HCT116 (cell line): ENCODE data around the gene TBC1D4.

ENCODE experiments used
- CTCF ChIP-seq, 3 experiments: fragments of 200-600 bp in 1 of 3; sonication (generic) in 1 of 3; IDR thresholded peaks in 2 of 3; conservative IDR thresholded peaks in 1 of 3; 2 replicates each; pipeline ENCODE4 v1.5.1; 2012 to 2017; ENCODE audit warnings: low read depth in 2 of 3, low read length in 2 of 3, antibody characterized with exemption in 1 of 3, borderline replicate concordance in 1 of 3, control low read depth in 1 of 3, mild to moderate bottlenecking in 1 of 3, mixed read lengths in 1 of 3, mixed run types in 1 of 3, moderate library complexity in 1 of 3; ENCODE audit not compliant: insufficient read depth in 1 of 3
- EGR1 ChIP-seq: IDR thresholded peaks from 2 replicates; pipeline ENCODE4 v1.6.1; 2012; ENCODE audit warnings: low read depth
- POLR2AphosphoS5 ChIP-seq: IDR thresholded peaks from 2 replicates; pipeline ENCODE4 v1.6.1; 2011; ENCODE audit warnings: mild to moderate bottlenecking, low read depth, low read length, moderate library complexity
- RAD21 ChIP-seq: IDR thresholded peaks from 2 replicates; pipeline ENCODE4 v1.6.1; 2012; ENCODE audit warnings: low read depth, mild to moderate bottlenecking
- SIN3A ChIP-seq: IDR thresholded peaks from 2 replicates; pipeline ENCODE4 v1.6.1; 2012; ENCODE audit warnings: low read depth
- SP1 ChIP-seq: IDR thresholded peaks from 2 replicates; pipeline ENCODE4 v1.6.1; 2012; ENCODE audit warnings: low read depth
- YY1 ChIP-seq: IDR thresholded peaks from 2 replicates; pipeline ENCODE4 v1.6.1; 2011; ENCODE audit warnings: low read length, low read depth, moderate library complexity, mild to moderate bottlenecking; ENCODE audit not compliant: insufficient replicate concordance; ENCODE audit errors: extremely low read depth
- TF ChIP-seq, protein P1 (sequence below): IDR thresholded peaks from 2 replicates; pipeline ENCODE4 v1.6.1; 2012

- TF ChIP-seq YY1 (no peak), SP1 (peak; percentile 63), EGR1 (no peak), POLR2AphosphoS5 (no peak), SIN3A (0 out of 2 replicates have a peak, but pooled peaks have one; percentile 29), RAD21 (no peak), CTCF (IDR thresholded peaks at IDR 0.05 in 2 of 3, conservative IDR thresholded peaks at IDR 0.05 in 1 of 3; ENCODE audit: borderline replicate concordance in 1 of 3, insufficient read depth in 1 of 3, low read depth in 2 of 3, low read length in 2 of 3) (no peak)
- TF ChIP-seq, protein P1, sequence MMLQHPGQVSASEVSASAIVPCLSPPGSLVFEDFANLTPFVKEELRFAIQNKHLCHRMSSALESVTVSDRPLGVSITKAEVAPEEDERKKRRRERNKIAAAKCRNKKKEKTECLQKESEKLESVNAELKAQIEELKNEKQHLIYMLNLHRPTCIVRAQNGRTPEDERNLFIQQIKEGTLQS, result no peak
Measured at GRCh38 chr13:75368167-75368566, 113.8 kb downstream of the TBC1D4 start.
